SK-N-DZ (cell line): Measurements from ENCODE around the gene STAT3. TPM values are rescaled to one million over a fixed set of nuclear protein-coding genes. Genes with fewer than 3 reads are reported as not detected.
"Not testable (repeated sequence)": the region's sequence is repeated elsewhere in the genome, so short reads cannot be mapped to it uniquely, and the experiment has no call there.

Source experiments
- DNase-seq: peaks from one replicate; pipeline ENCODE4 v3.0.0-alpha.2; 2015; ENCODE audit warnings: low spot score
- polyA plus RNA-seq, 2 experiments: library from polyadenylated mRNA; depleted of rRNA; stranded (reverse); fragments of >200 nt; gene quantifications; 2 replicates each; pipeline ENCODE4 v1.2.3, GENCODE V29; 2014

The STAT3 gene
- polyA plus RNA-seq (2014; cell fraction: cytosol; rRNA removed), result 20.7 and 23.9 TPM in 2 replicates
- 17.7 and 20.4 TPM in 2 replicates for polyA plus RNA-seq (2014; cell fraction: nucleus; rRNA removed)

DNA sequence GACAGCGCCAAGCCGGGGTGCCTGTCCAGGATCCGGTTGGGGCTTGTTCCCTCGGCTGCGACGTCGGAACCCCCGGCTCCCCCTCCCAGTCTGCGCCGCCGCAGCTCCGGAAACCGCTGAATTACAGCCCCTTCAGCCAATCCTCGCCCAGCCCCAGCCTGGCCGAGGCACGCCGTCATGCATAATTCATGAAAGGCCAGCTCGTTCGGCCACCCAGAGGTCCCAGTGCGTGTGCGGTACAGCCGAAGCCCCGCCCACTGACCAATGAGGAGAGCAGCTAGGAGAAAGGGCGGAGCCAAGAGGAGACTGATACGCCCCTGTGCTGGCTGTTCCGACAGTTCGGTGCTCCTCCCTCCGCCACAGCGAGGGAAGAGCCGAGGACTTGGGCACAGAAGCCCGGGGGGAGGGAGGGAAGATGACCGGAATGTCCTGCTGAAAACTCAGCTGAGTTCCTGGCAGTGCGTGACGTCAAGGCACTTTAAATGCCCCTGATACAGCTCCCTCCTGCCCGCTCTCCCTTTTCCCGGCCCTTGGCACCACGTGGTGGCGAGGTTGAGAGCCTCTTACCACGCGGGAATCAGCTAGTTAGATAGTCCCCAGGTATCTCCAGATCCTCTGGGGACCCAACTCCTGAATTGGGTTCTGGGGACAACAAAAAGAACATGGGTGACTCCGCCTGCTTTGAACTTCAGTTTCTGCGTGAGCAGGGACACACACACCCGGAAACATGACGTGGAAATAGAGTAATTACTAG, at the start of gene STAT3:
Gene STAT3, minus strand, starts transcription at position 62 of the 754 bp plus-strand sequence. CDS start 39,926 bp downstream, outside the sequence.
- peak; percentile 100 for DNase-seq

DNA sequence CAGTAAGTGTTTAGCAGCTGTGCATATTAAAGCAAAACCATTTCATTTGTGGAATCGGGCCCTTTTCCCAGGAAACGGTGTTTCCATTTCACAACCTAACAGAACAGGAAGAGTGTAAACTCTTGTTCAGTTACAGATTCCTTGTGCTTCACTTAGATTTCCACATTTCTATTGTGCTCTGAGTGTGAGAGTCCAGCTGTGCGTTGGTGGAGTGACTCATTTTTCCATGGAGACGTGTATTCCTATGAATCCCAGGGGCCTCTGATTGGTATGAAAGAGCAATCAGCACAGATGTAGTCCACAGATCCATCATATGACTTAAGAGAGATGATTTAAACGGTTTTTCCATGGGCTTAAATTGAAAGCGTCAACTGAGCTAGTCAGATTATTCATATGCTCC, 48.1 kb upstream of the STAT3 start:
- no peak for DNase-seq

GRCh38 chr17:42431758-42432161, 43.5 kb upstream of the STAT3 start:
- DNase-seq, result no peak

DNA sequence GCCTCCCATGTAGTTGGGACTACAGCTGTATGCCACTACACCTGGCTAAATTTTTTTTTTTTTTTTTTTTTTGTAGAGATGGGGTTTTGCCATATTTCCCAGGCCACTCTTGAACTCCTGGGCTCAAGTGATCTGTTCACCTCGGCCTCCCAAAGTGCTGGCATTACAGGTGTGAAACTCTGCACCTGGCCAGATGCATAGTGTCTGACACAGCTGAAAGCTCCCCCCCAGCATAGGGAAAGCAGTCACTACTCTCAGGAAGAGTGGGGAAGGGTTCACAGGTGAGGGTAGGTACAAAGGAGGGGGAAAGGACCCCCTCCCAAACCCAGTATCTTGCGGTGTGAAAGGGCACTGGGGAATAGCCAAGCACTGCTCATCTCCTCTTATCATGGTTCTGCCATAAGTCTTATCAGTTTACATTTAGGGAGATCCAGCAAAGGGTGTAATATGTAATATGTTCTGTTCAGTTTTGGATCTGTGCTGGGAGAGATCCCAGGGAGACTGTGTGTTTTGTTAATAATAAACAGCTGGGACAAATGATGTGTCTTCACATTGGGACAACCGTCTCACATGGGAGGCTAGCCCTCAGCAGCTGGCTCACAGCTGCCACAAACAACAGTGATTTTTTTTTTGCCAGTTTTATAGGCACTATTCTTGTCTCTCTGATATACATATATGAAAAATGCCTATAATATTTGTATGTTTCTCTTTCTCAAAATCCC, 41.6 kb upstream of the STAT3 start:
- no peak for DNase-seq

GRCh38 chr17:42428141-42428944, 40.1 kb upstream of the STAT3 start:
- peak; percentile 56 for DNase-seq

GRCh38 chr17:42424991-42425610, 36.9 kb upstream of the STAT3 start:
- no peak for DNase-seq

GRCh38 chr17:42423766-42424165, 35.5 kb upstream of the STAT3 start:
- no peak for DNase-seq

DNA sequence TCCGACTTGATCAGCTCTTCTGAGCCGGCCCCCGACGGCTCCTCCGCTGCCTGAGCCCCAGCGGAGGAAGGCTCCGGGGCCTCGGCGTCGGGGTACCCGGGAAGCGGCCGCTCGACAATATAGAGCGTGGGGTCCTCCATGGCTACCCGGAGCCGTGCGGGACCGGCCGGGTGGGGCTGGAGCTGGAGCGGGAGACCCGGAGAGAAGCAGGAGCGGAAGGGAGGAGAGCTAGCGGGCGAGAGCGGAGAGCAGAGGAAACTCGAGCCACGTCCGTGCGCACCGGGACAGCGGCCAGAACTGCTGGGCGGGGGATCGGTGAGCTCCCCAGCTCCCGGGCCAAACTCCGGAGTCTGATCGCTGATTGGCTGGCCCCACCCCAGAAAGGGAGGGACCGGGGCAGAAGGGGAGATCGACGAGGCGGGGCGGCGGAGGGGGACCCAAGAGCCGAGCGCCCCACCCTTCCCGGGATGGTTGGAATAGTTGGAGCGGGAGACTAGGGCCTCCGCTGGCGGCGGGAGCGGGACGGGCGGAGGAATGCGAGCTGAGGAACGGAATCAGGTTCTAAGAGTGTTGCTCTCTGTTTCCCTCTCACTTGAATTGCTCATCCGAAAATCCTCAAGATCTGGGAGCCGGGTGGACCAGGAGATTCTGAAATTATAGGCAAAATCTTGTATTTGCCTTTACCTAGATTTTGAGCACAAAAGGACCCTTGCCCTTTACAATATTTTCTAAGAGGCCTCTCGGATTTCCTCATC, 34.9 kb upstream of the STAT3 start, which contains the start of gene CAVIN1:
Gene CAVIN1, minus strand, starts transcription at position 299 of the 755 bp plus-strand sequence. Its CDS starts 159 bp downstream, at position 140.
- no peak for DNase-seq

GRCh38 chr17:42422412-42422957, 34.2 kb upstream of the STAT3 start:
- no peak for DNase-seq

DNA sequence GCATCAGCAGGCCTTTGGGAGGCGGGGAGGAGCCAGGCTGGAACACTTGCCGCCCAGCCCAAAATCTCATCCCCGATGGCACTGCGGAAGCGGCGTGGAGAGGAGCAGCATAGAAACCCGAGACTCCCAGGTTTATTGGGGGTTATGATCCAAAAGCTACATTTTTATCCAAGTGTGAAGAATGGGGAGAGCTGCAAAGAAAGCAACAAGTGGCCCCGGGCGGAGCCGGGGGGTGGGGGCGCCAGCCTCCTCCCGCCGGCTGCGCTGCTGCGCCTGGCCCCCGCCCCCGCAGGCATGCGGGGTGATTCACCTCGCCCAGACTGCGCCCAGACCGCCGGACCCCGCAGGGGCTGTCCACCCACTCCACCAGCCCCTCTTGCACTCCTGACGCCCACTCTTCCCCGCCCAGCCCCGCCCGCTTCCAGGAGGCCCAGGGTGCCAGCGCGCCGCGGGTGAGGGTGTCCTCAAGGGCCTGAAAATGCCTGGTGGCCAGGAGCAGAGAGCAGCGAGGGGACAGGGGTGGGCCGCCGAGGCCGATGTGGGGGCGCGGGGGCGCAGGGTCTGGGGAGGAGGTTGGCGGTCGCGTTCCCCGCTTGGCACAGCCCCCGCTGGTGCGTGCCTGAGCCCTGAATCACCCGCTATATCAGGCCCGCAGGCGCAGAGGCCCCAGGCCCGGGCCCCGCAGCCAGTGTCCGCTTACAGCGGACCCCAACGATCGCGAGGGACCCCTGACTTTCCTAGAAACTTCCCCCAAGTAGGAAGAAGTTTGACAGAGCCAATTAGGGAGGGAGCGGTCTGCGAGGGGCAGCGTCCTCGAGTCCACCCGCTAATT, 33.5 kb upstream of the STAT3 start:
- DNase-seq, result no peak

GRCh38 chr17:42421136-42421506, 32.9 kb upstream of the STAT3 start:
- no peak for DNase-seq

- not testable (repeated sequence) for DNase-seq
These were observed 29.7 kb upstream of the STAT3 start for GRCh38 chr17:42417981-42418380.

GRCh38 chr17:42414704-42415409, 26.6 kb upstream of the STAT3 start:
- DNase-seq, result no peak

- no peak for DNase-seq
These were observed 25.3 kb upstream of the STAT3 start for GRCh38 chr17:42413464-42414040.

- no peak for DNase-seq
These were observed 23.9 kb upstream of the STAT3 start for GRCh38 chr17:42411905-42412679.

DNA sequence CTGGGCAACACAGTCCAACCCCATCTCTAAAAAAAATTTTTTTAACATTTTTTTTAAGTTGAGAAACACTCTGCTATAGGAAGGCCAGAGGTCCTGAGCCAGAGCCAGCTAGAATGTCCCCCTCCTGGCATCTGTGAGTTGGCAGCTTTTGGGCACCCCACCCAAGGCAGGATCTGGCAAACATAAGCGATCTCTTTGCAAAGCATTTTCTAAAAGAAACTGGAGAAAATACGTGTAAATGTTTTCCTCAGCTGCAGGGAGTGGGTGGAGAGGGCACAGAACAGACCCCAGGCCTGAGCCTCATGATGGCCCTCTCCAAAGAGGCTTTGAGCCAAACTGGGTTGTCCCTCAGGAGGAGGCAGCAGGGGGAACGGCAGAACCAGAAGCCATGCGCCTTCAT, 23.1 kb upstream of the STAT3 start:
- no peak for DNase-seq

- DNase-seq, result no peak
These were observed 22.1 kb upstream of the STAT3 start for GRCh38 chr17:42410319-42410685.
